IMR-90 (cell line): ENCODE results near the gene TMX2. TPM values are rescaled to one million over a fixed set of nuclear protein-coding genes. Genes with fewer than 3 reads are reported as not detected.

Source experiments
- FOS ChIP-seq: fragments of 150-350 bp; IDR thresholded peaks from 2 replicates; pipeline ENCODE4 v1.6.1; 2016; ENCODE audit warnings: low read depth, low read length
- MAFK ChIP-seq: IDR thresholded peaks from 2 replicates; pipeline ENCODE4 v1.6.1; 2012; ENCODE audit warnings: low read depth, low read length, improper control_type of control experiment
- MAZ ChIP-seq: IDR thresholded peaks from 2 replicates; pipeline ENCODE4 v1.6.1; 2012; ENCODE audit warnings: low read depth, mild to moderate bottlenecking, low read length, improper control_type of control experiment, moderate library complexity, borderline replicate concordance
- RCOR1 ChIP-seq: IDR thresholded peaks from 2 replicates; pipeline ENCODE4 v1.6.1; 2012; ENCODE audit warnings: mild to moderate bottlenecking, low read length, improper control_type of control experiment; ENCODE audit not compliant: insufficient replicate concordance
- polyA plus RNA-seq, 3 experiments: library from polyadenylated mRNA; depleted of rRNA; stranded (reverse); fragments of >200 nt; gene quantifications; 2 replicates each; pipeline ENCODE4 v1.2.3, GENCODE V29; 2012; ENCODE audit warnings: low replicate concordance in 1 of 3
- total RNA-seq: library from RNA; depleted of rRNA; stranded (reverse); fragments of >200 nt; gene quantifications from 2 replicates; pipeline ENCODE4 v1.2.3, GENCODE V29; 2012
- TF ChIP-seq, protein P1 (sequence below): fragments of 150-350 bp; IDR thresholded peaks from 2 replicates; pipeline ENCODE4 v1.6.1; 2016; ENCODE audit warnings: low read depth, mild to moderate bottlenecking, low read length, moderate library complexity, borderline replicate concordance

TMX2 gene
- total and polyA plus RNA-seq, 2 of the 4 experiments (the other 2 are of a cell fraction), result 60.3 to 103 TPM

- TF ChIP-seq MAZ, result no peak
- TF ChIP-seq RCOR1, result no peak
- TF ChIP-seq FOS, result no peak
- TF ChIP-seq, protein P1, sequence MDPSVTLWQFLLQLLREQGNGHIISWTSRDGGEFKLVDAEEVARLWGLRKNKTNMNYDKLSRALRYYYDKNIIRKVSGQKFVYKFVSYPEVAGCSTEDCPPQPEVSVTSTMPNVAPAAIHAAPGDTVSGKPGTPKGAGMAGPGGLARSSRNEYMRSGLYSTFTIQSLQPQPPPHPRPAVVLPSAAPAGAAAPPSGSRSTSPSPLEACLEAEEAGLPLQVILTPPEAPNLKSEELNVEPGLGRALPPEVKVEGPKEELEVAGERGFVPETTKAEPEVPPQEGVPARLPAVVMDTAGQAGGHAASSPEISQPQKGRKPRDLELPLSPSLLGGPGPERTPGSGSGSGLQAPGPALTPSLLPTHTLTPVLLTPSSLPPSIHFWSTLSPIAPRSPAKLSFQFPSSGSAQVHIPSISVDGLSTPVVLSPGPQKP, result no peak
- no peak for TF ChIP-seq MAFK
Observed at GRCh38 chr11:57762235-57762861, 50.0 kb downstream of the TMX2 start (continued).
